GM23248 (cell line): ENCODE measurements around the gene BIRC5. TPM values are rescaled to one million over a fixed set of nuclear protein-coding genes. Genes with fewer than 3 reads are reported as not detected.

Experiments
- DNase-seq: peaks from one replicate; pipeline ENCODE4 v3.0.0-alpha.2; 2015
- H2AFZ ChIP-seq: fragments of 200-600 bp; sonication (generic); 2 replicates; pipeline ENCODE4 v1.6.1; 2016; ENCODE audit warnings: antibody characterized with exemption
- H3F3A ChIP-seq: fragments of 200-600 bp; sonication (generic); 2 replicates; pipeline ENCODE4 v1.6.1; 2016; ENCODE audit warnings: mild to moderate bottlenecking, antibody characterized with exemption, mixed run types; ENCODE audit not compliant: insufficient read depth
- H3K27ac ChIP-seq: fragments of 200-600 bp; sonication (generic); 2 replicates; pipeline ENCODE4 v1.5.1; 2016; ENCODE audit warnings: mild to moderate bottlenecking
- H3K27me3 ChIP-seq: fragments of 200-600 bp; sonication (generic); replicated peaks from 2 replicates; pipeline ENCODE4 v1.6.1; 2016; ENCODE audit warnings: mild to moderate bottlenecking; ENCODE audit not compliant: insufficient read depth
- H3K36me3 ChIP-seq: fragments of 200-600 bp; sonication (generic); 2 replicates; pipeline ENCODE4 v1.6.1; 2016; ENCODE audit warnings: low read depth, mild to moderate bottlenecking
- H3K4me1 ChIP-seq: fragments of 200-600 bp; sonication (generic); 2 replicates; pipeline ENCODE4 v1.6.1; 2016; ENCODE audit warnings: mild to moderate bottlenecking; ENCODE audit not compliant: insufficient read depth
- H3K4me2 ChIP-seq: fragments of 200-600 bp; sonication (generic); one replicate; pipeline ENCODE4 v1.6.1; 2016; ENCODE audit warnings: mild to moderate bottlenecking; ENCODE audit not compliant: unreplicated experiment
- H3K4me3 ChIP-seq: fragments of 200-600 bp; sonication (generic); 2 replicates; pipeline ENCODE4 v1.5.1; 2016; ENCODE audit warnings: mild to moderate bottlenecking
- H3K79me2 ChIP-seq: fragments of 200-600 bp; sonication (generic); 2 replicates; pipeline ENCODE4 v1.6.1; 2016; ENCODE audit warnings: mild to moderate bottlenecking; ENCODE audit not compliant: insufficient read depth
- H3K9ac ChIP-seq: fragments of 200-600 bp; sonication (generic); 2 replicates; pipeline ENCODE4 v1.6.1; 2016; ENCODE audit warnings: mild to moderate bottlenecking
- H3K9me2 ChIP-seq: fragments of 200-600 bp; sonication (generic); 2 replicates; pipeline ENCODE4 v1.6.1; 2016; ENCODE audit warnings: mixed run types, mild to moderate bottlenecking, moderate library complexity; ENCODE audit not compliant: insufficient read depth
- H3K9me3 ChIP-seq: fragments of 200-600 bp; sonication (generic); one replicate; pipeline ENCODE4 v1.6.1; 2017; ENCODE audit warnings: low read depth
- H4K20me1 ChIP-seq: fragments of 200-600 bp; sonication (generic); 2 replicates; pipeline ENCODE4 v1.6.0; 2016; ENCODE audit not compliant: insufficient read depth
- EZH2 ChIP-seq: fragments of 200-600 bp; sonication (generic); IDR thresholded peaks from 2 replicates; pipeline ENCODE4 v1.6.1; 2018; ENCODE audit warnings: antibody characterized with exemption, mild to moderate bottlenecking; ENCODE audit not compliant: insufficient read depth, poor library complexity, severe bottlenecking
- EZH2phosphoT487 ChIP-seq: fragments of 200-600 bp; sonication (generic); IDR thresholded peaks from 2 replicates; pipeline ENCODE4 v1.6.1; 2018; ENCODE audit warnings: antibody characterized with exemption, moderate library complexity, mild to moderate bottlenecking, low read depth; ENCODE audit not compliant: insufficient read depth
- WGBS, 2 experiments: methylation state at CpG; one replicate each; pipeline ENCODE4 v1.1.6; 2015 to 2017; ENCODE audit warnings: low lambda C conversion rate in 2 of 2, low coverage in 1 of 2; ENCODE audit errors: missing lambda C conversion rate in 2 of 2; 5-methylcytosine and 5-hydroxymethylcytosine counted together
- in situ Hi-C: fragments of 300-500 bp; cut with MboI; formaldehyde crosslinking; loops from 2 replicates; pipeline ENCODE4 v1.15.0; 2020
- polyA plus RNA-seq: library from polyadenylated mRNA; unstranded; fragments of >200 nt; fragmentation: Nextera tagmentation; extraction: Ambion mirVana; gene quantifications from 2 replicates; pipeline ENCODE4 v1.2.1, GENCODE V29; 2016
- total RNA-seq: library from RNA; depleted of rRNA; stranded (reverse); fragments of >200 nt; shearing (Covaris generic); gene quantifications from 2 replicates; pipeline ENCODE4 v1.2.3, GENCODE V29; 2014

The BIRC5 gene
- total and polyA plus RNA-seq, 2 experiments from 2014 or later: 30.9 to 42.3 TPM

GRCh38 chr17:78219396-78220150 is 5.5 kb downstream of the BIRC5 start:
- Histone ChIP-seq H3K4me2 (no peak overlapping the region), H2AFZ (no peak overlapping the region), H3K27ac (no peak overlapping the region), H3K9ac (no peak overlapping the region), H3K9me3 (no peaks in the 10 kb centered on the region), H3K4me3 (no peak overlapping the region), H3K36me3 (no peaks in the 10 kb centered on the region), H4K20me1 (no peaks in the 10 kb centered on the region), H3F3A (no peaks in the 10 kb centered on the region), H3K79me2 (peaks cover 36% of the 10 kb centered on the region), H3K4me1 (no peaks in the 10 kb centered on the region), H3K27me3 (no peaks in the 10 kb centered on the region), H3K9me2 (no peaks in the 10 kb centered on the region)
- TF ChIP-seq EZH2: no peak
- TF ChIP-seq EZH2phosphoT487: no peak
- 92 to 93% methylated on average over 11 of the region's 11 CpGs for WGBS, 2 experiments
- no peak for DNase-seq
- in situ Hi-C loops: no loop called here

GRCh38 chr17:78223061-78223460 is 9.0 kb downstream of the BIRC5 start:
- Histone ChIP-seq H3F3A (no peaks in the 10 kb centered on the region), H3K9me2 (no peaks in the 10 kb centered on the region), H3K36me3 (no peaks in the 10 kb centered on the region), H3K4me2 (no peak overlapping the region), H3K27ac (no peak overlapping the region), H3K4me3 (no peak overlapping the region), H3K4me1 (no peaks in the 10 kb centered on the region), H3K9me3 (no peaks in the 10 kb centered on the region), H3K79me2 (0 out of 2 replicates have a peak, but pooled peaks cover 9% of the 10 kb centered on the region), H4K20me1 (no peaks in the 10 kb centered on the region), H3K27me3 (no peaks in the 10 kb centered on the region), H3K9ac (no peak overlapping the region), H2AFZ (no peak overlapping the region)
- TF ChIP-seq EZH2: no peak
- no peak for TF ChIP-seq EZH2phosphoT487
- DNase-seq: no peak
- in situ Hi-C loops: no loop called here
- 95 to 98% methylated on average over 4 of the region's 4 CpGs for WGBS, 2 experiments

GRCh38 chr17:78223765-78224164 is 9.7 kb downstream of the BIRC5 start:
- Histone ChIP-seq H3K79me2 (0 out of 2 replicates have a peak, but pooled peaks cover 9% of the 10 kb centered on the region), H3F3A (no peaks in the 10 kb centered on the region), H3K9me2 (no peaks in the 10 kb centered on the region), H2AFZ (no peak overlapping the region), H3K27ac (no peak overlapping the region), H3K4me3 (no peak overlapping the region), H3K4me1 (no peaks in the 10 kb centered on the region), H3K4me2 (no peak overlapping the region), H3K36me3 (no peaks in the 10 kb centered on the region), H3K9ac (no peak overlapping the region), H3K27me3 (no peaks in the 10 kb centered on the region), H3K9me3 (no peaks in the 10 kb centered on the region), H4K20me1 (no peaks in the 10 kb centered on the region)
- no peak for DNase-seq
- 97 to 98% methylated on average over 3 of the region's 3 CpGs for WGBS, 2 experiments
- no peak for TF ChIP-seq EZH2phosphoT487
- in situ Hi-C loops: no loop called here

- Histone ChIP-seq H3K4me1 (no peaks in the 10 kb centered on the region), H3K9ac (no peak overlapping the region), H3K4me3 (no peak overlapping the region), H3K36me3 (no peaks in the 10 kb centered on the region), H3K9me2 (no peaks in the 10 kb centered on the region), H3F3A (no peaks in the 10 kb centered on the region), H3K27ac (no peak overlapping the region), H3K4me2 (no peak overlapping the region), H2AFZ (no peak overlapping the region), H3K79me2 (0 out of 2 replicates have a peak, but pooled peaks cover 4% of the 10 kb centered on the region), H3K27me3 (no peaks in the 10 kb centered on the region), H4K20me1 (no peaks in the 10 kb centered on the region), H3K9me3 (no peaks in the 10 kb centered on the region)
- whole genome bisulfite sequencing, 2 experiments: 91 to 94% methylated on average over 27 of the region's 27 CpGs
- in situ Hi-C loops: no loop called here
- TF ChIP-seq EZH2 (no peak), EZH2phosphoT487 (no peak)
- no peak for DNase-seq
Observed at GRCh38 chr17:78224231-78225087, 10.4 kb downstream of the BIRC5 start.
